ENCODE results near the gene SPATA31A6. TPM values are rescaled to one million over a fixed set of nuclear protein-coding genes. Genes with fewer than 3 reads are reported as not detected.

Gene SPATA31A6
- total RNA-seq, 1 donor from 2014 or later = not detected

Small RNA genes lying within 50 kb of the gene (small RNA-seq; reads per million reads assigned to genes)
- gene AL445584.3 = not detected

Other genes starting within 250 kb of the SPATA31A6 start
- 14.6 TPM for gene CNTNAP3B, start 54.2 kb upstream of the SPATA31A6 start, total RNA-seq